Adrenal gland (tissue), 19 donors: Measurements from ENCODE around the gene VAMP4. TPM values are rescaled to one million over a fixed set of nuclear protein-coding genes. Genes with fewer than 3 reads are reported as not detected.

Source experiments
- DNase-seq, 7 donors: peaks; one replicate each; pipeline ENCODE4 v3.0.0-alpha.2; 2019 to 2020
- H3K27ac ChIP-seq, 5 donors: fragments of 200-600 bp; sonication (generic) in 4 of 5; 1 replicate in 3 of 5; 2 replicates in 2 of 5; pipeline versions ENCODE4 v1.5.1 to v1.8.0; 2016 to 2020; ENCODE audit warnings: mild to moderate bottlenecking in 1 of 5
- H3K27me3 ChIP-seq: fragments of 200-600 bp; 2 replicates; pipeline ENCODE4 v1.8.0; 2021
- H3K36me3 ChIP-seq, 2 donors: fragments of 200-600 bp; replicated peaks in 1 of 2; 1 replicate in 1 of 2; 2 replicates in 1 of 2; pipeline versions ENCODE4 v1.5.1 to v1.8.0; 2018 to 2022
- H3K4me1 ChIP-seq, 2 donors: fragments of 200-600 bp; replicated peaks in 1 of 2; 1 replicate in 1 of 2; 2 replicates in 1 of 2; pipeline versions ENCODE4 v1.5.1 to v1.8.0; 2018 to 2021
- H3K4me3 ChIP-seq, 4 donors: fragments of 200-600 bp; sonication (generic) in 3 of 4; one replicate each; pipeline ENCODE4 v1.5.1; 2016 to 2018
- H3K9me3 ChIP-seq, 3 donors: fragments of 200-600 bp; sonication (generic) in 1 of 3; replicated peaks in 1 of 3; 1 replicate in 2 of 3; 2 replicates in 1 of 3; pipeline versions ENCODE4 v1.5.1 to v1.8.0; 2016 to 2021
- CTCF ChIP-seq, 6 experiments: fragments of 450-650 bp in 4 of 6; fragments of 200-600 bp in 2 of 6; sonication (generic) in 1 of 6; IDR thresholded peaks; 1 replicate in 5 of 6; 2 replicates in 1 of 6; pipeline versions ENCODE4 v1.5.1 to v1.8.0; 2016 to 2021; ENCODE audit warnings: antibody characterized with exemption in 6 of 6, mild to moderate bottlenecking in 2 of 6, moderate library complexity in 1 of 6
- POLR2A ChIP-seq, 2 donors: fragments of 450-650 bp; IDR thresholded peaks; one replicate each; pipeline ENCODE4 v1.6.1; 2017; ENCODE audit warnings: antibody characterized with exemption in 2 of 2, mild to moderate bottlenecking in 2 of 2, moderate library complexity in 1 of 2
- WGBS, 4 donors: extraction: QIAGEN DNeasy Blood & Tissue Kit in 2 of 4; methylation state at CpG; one replicate each; pipeline versions ENCODE4 v1.1.5 to v1.1.7; 2013 to 2017; 5-methylcytosine and 5-hydroxymethylcytosine counted together
- intact Hi-C, 2 donors: fragments of 100-400 bp; cut with DNase I; formaldehyde crosslinking; loops; one replicate each; pipeline versions ENCODE4 v1.14.1 to v1.15.0; 2022 to 2023
- long read RNA-seq, 10 donors: library from polyadenylated mRNA in 3 of 10; unstranded in 2 of 10; stranded (forward) in 1 of 10; transcript quantifications; one replicate each; pipeline ENCODE4 v2.0.0 and lab custom pipeline, GENCODE V29; 2021 to 2026
- polyA plus RNA-seq, 3 donors: library from polyadenylated mRNA; stranded (reverse); fragments of 200-250 nt in 2 of 3; fragments of 350-450 nt in 1 of 3; fragmentation: Illumina TruSeq in 1 of 3; extraction: RNeasy Lipid Tissue Mini Kit (QIAGEN cat#74804) in 1 of 3; gene quantifications; one replicate each; pipeline ENCODE4 v1.2.3, GENCODE V29; 2013 to 2014
- total RNA-seq, 9 donors: library from RNA; depleted of rRNA in 4 of 9; stranded (reverse); fragments of >200 nt in 4 of 9; fragments of 120-200 nt in 1 of 9; fragmentation: NEBNext Ultra II Directional in 1 of 9; extraction: Animal tissue kit (Norgen Biotek cat#: 25700) in 1 of 9; gene quantifications; one replicate each; pipeline versions ENCODE4 v1.1.0 to v1.2.4, GENCODE V29; 2013 to 2023
- donor health status: healthy with polysubstance abuse.
- donor health status: Bipolar disorder and iron deficiency.
- donor health status: DM: yes; HTN: yes; CAD: no.
- donor health status: DM: no; HTN: no; CAD: no.
- donor health status: DM: no; HTN: no; CAD: no.
- donor health status: DM: yes; HTN: yes; CAD: no.

VAMP4 gene, protein sequence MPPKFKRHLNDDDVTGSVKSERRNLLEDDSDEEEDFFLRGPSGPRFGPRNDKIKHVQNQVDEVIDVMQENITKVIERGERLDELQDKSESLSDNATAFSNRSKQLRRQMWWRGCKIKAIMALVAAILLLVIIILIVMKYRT
- total RNA-seq (10 to 100 TPM in 6 of 9 donors, 1 to 10 TPM in 3; 6.3 to 23.5 (median 15.7) TPM), polyA plus RNA-seq (10 to 100 TPM in 1 of 3 donors, 1 to 10 TPM in 2; 6.1 to 23.7 (median 7.7) TPM)
- long read RNA-seq, donor 1 = 0 reads
- long read RNA-seq, donor 2, full-length matches to known transcripts = 4 of 4 reads
- long read RNA-seq, donor 2, partial matches to known transcripts = 0 of 4 reads
- long read RNA-seq, donor 2, other reads (novel, unspliced or antisense) = 0 of 4 reads
- long read RNA-seq, donor 3, full-length matches to known transcripts = 3 of 3 reads
- long read RNA-seq, donor 3, partial matches to known transcripts = 0 of 3 reads
- long read RNA-seq, donor 3, other reads (novel, unspliced or antisense) = 0 of 3 reads
- long read RNA-seq, donor 4, full-length matches to known transcripts = 3 of 5 reads
- long read RNA-seq, donor 4, partial matches to known transcripts = 0 of 5 reads
- long read RNA-seq, donor 4, other reads (novel, unspliced or antisense) = 2 of 5 reads
- long read RNA-seq, donor 5, full-length matches to known transcripts = 15 of 25 reads
- long read RNA-seq, donor 5, partial matches to known transcripts = 0 of 25 reads
- long read RNA-seq, donor 5, other reads (novel, unspliced or antisense) = 10 of 25 reads
- long read RNA-seq, donor 6, full-length matches to known transcripts = 6 of 9 reads
- long read RNA-seq, donor 6, partial matches to known transcripts = 1 of 9 reads
- long read RNA-seq, donor 6, other reads (novel, unspliced or antisense) = 2 of 9 reads
- long read RNA-seq, donor 7, full-length matches to known transcripts = 2 of 2 reads
- long read RNA-seq, donor 7, partial matches to known transcripts = 0 of 2 reads
- long read RNA-seq, donor 7, other reads (novel, unspliced or antisense) = 0 of 2 reads
- long read RNA-seq, donor 8, full-length matches to known transcripts = 4 of 4 reads
- long read RNA-seq, donor 8, partial matches to known transcripts = 0 of 4 reads
- long read RNA-seq, donor 8, other reads (novel, unspliced or antisense) = 0 of 4 reads
- long read RNA-seq, donor 9 = 0 reads
- long read RNA-seq, donor 10 = 0 reads

- H3K9me3 ChIP-seq = no peaks in the 10 kb centered on the region
- no peaks in the 10 kb centered on the region for H3K27me3 ChIP-seq
- H3K4me3 ChIP-seq = peak within 1 kb of the TSS; percentile 25 to 93 (median 82)
- H3K36me3 ChIP-seq = peaks cover 0 to 1% of the 10 kb centered on the region in 2 donors
- peaks cover 27 to 37% of the 10 kb centered on the region in 2 donors for H3K4me1 ChIP-seq
- TF ChIP-seq POLR2A (IDR thresholded peaks at IDR 0.05) = peak; percentile 72 to 94
- TF ChIP-seq CTCF (IDR thresholded peaks at IDR 0.05) = peak in 2 of 6 experiments; percentile 6 to 25
- WGBS, 4 donors = 0 to 1% (median 0%) methylated on average over 30 to 57 of the region's 57 CpGs
- DNase-seq = peak; percentile 85 to 93 (median 89)
- peak within 1 kb of the TSS; percentile 84 to 98 (median 95) for H3K27ac ChIP-seq
- intact Hi-C loops = no loop called here
These were observed at the start of gene VAMP4 for GRCh38 chr1:171741872-171742576. Gene VAMP4 (minus strand): TSS chr1:171742065. CDS start chr1:171738414, 3,651 bp downstream.

DNA sequence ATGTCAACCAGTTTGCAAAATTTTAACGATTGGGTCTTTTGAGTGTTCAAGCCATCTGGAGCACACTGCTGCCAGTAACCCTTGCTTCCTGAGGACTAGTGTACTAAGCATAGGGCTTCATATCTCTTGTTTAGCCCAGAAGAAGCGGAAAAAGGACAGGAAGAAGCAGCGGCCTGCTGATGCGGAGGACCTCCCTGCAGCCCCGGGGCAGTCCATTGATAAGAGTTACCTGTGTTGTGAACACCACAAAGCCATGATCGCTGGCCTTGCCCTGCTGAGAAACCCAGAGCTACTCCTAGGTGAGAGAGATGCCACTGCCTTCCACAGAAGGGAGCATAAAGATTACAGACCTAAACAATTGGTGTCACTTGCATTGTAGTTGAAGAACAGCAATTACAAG lies 48.5 kb upstream of the VAMP4 start:
- Histone ChIP-seq H3K9me3 (no peaks in the 10 kb centered on the region), H3K27me3 (no peaks in the 10 kb centered on the region), H3K4me1 (peaks cover 0 to 8% of the 10 kb centered on the region in 2 donors), H3K27ac (no peak overlapping the region), H3K36me3 (peaks cover 0 to 89% of the 10 kb centered on the region in 2 donors), H3K4me3 (no peak overlapping the region)
- DNase-seq = no peak
- WGBS, 4 donors = 88 to 96% (median 94%) methylated on average over 6 of the region's 6 CpGs
- TF ChIP-seq POLR2A (IDR thresholded peaks at IDR 0.05) (no peak), CTCF (IDR thresholded peaks at IDR 0.05) (no peak)
- intact Hi-C loops = no loop called here

DNA sequence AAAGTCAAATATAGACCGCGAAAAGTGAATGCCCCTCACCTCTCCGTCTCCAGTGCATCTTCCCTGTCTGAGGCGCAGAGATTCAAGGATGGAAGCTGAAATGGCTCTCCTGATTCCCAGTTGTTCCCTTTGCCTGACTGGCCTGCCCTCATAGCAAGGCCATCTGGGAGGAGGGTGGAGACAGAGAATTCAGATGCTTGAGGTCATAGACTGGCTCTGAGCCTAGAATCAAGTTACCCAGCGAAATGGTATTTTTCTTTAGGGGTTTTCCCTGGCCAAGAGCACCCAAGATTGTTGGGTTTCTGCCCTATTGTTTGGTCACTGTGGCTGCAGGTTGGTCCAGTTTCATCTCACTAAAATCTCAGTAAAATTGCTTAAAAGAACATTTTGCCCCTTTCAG lies 46.8 kb upstream of the VAMP4 start:
- intact Hi-C loops = no loop called here
- WGBS, 4 donors = 62 to 71% (median 65%) methylated on average over 5 of the region's 5 CpGs
- peaks cover 0 to 89% of the 10 kb centered on the region in 2 donors for H3K36me3 ChIP-seq

More for the DNA sequence above, 46.8 kb upstream of the VAMP4 start:
- Histone ChIP-seq H3K9me3 (no peaks in the 10 kb centered on the region), H3K27me3 (no peaks in the 10 kb centered on the region), H3K4me3 (no peak overlapping the region), H3K27ac (peak overlapping the region in 2 of 5 donors; percentile 1 to 70), H3K4me1 (peaks cover 0 to 15% of the 10 kb centered on the region in 2 donors)
- TF ChIP-seq POLR2A (IDR thresholded peaks at IDR 0.05) = no peak
- no peak for TF ChIP-seq CTCF (IDR thresholded peaks at IDR 0.05)
- DNase-seq = peak in 6 of 7 donors; percentile 41 to 76 (median 63)
